EH (cell line): ENCODE results near the gene EPHA6.
A peak's percentile ranks its signal among the peaks of the same experiment; 100 is the strongest.

ENCODE experiments used
- DNase-seq: peaks from one replicate; pipeline ENCODE4 v3.0.0-alpha.2; 2015; ENCODE audit warnings: low read depth

The EPHA6 gene

DNA sequence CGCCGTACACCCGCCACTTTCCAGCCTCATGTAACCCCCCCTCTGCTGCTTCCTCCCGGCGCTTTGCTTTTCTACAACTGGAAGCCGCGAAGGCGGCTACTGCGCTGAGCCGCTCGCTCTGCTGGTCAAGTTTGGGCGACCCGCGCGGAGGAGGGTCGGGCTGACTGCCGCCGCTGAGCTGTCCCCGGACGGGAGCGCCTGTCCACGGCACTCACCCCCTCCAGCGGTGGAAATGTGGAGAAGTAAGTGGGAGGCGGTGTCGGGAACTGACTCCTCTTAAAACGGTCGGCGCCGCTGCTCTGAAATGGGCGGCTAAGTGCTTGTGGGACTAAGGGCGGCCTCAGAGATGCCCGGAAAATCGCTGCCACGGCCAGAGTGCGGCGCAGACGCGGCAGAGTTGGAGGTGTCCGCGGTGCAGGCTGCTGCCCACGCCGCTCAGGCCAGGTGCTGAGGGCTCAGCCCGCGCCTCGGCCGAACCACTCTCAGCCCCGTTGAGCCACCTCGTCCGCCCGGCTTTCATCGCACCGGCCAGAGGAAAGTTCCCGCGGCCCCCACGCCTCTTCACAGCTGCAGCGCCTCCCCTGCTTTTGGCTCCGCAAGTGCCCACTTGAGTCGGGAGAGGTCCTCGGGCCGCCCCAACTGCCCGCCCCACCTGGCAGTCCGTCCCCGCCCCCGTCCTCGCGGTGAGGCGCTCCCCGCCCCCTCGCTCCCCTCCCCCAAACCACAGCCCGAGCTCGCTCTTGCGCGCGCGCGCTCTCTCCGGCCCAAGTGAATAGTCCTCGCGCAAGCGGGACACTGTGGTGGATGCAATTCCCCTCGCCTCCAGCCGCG lies at the start of gene EPHA6:
TSS of gene EPHA6 (plus strand) at position 775 of the 831 bp plus-strand sequence.
- peak; percentile 33 for DNase-seq

DNA sequence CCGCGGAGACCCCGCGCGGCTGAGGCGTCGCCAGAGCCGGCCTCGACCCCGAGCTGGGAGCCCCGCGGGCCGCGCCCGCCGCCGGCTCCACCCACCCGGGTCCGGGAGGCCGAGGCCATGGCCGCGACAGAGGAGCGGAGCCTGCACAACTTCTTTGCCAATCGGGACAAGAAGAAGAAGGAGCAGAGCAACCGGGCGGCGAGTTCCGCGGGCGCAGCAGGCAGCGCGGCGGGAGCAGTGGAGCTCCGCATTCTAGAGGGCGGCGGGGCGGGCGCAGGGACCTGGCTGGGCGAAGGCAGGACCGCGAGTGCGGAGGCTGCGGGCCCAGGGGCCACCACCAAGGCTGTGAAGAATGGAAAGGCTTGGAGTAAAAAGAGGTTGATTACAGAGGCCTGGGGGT lies 37.6 kb upstream of the EPHA6 start:
- no peak for DNase-seq

DNA sequence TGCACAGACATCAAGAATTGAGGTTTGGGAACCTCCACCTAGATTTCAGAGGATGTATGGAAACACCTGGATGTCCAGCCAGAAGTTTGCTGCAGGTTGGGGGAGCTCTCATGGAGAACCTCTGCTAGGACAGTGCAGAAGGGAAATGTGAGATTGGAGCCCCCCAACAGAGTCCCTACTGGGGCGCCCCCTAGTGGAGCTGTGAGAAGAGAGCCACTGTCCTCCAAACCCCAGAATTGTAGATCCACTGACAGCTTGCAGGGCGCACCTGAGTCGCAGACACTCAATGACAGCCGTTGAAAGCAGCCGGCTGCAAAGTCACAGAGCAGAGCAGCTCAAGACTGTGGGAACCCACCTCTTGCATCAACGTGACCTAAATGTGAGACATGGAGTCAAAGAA lies 34.6 kb upstream of the EPHA6 start:
- no peak for DNase-seq

DNA sequence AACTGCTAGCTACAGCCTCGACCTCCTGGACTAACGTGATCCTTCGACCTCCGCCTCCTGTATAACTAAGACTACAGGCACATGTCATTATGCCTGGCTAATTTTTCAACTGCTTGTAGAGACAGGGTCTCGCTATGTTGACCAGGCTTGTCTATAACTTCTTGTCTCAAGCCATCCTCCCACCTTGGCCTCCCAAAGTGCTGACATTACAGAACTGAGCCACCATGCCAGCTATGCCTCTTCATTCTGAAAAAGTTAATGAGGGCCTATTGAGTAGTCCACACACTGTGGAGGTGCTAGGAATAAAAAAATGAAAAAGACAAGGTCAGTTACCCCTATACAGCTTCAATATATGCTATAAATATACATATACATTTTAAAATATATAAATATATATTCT lies 18.3 kb upstream of the EPHA6 start:
- DNase-seq: no peak

DNA sequence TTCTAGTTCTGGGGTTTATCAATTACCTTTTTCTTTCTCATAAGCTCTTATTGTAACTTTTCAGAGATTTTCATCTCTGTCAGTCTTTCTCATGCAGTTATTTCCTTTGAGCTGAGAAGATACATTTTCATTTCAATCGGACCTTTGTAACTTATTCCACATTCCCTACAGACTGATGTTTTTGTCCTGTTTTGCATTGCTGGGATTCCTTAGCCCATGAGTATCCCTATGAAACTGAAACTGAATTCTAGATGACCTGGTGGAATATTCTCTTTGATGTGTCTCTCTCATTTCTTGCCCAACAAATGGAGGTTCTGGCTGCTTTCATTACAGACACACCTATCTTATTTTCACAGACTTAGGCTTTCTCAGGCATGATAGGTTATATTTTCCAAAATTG lies 10.5 kb upstream of the EPHA6 start:
- DNase-seq: no peak

DNA sequence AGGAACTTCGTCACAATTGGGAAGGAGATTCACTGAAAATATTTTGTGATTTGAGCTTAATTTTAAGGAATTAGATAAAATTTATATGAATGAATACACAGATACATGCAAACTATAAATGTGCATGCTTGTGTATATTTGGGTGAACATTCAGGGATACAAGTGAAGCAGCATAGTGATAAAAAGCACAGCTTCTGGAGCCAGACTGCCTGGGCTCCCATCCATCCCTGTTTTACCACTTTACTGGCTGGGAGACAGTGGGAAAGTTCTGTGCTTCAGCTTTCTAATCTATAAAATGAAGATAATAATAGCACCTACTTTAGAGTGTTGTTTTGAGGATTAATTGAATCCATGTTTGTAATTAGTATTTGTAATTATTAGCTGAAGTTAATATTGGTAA lies 8.1 kb upstream of the EPHA6 start:
- DNase-seq: no peak

DNA sequence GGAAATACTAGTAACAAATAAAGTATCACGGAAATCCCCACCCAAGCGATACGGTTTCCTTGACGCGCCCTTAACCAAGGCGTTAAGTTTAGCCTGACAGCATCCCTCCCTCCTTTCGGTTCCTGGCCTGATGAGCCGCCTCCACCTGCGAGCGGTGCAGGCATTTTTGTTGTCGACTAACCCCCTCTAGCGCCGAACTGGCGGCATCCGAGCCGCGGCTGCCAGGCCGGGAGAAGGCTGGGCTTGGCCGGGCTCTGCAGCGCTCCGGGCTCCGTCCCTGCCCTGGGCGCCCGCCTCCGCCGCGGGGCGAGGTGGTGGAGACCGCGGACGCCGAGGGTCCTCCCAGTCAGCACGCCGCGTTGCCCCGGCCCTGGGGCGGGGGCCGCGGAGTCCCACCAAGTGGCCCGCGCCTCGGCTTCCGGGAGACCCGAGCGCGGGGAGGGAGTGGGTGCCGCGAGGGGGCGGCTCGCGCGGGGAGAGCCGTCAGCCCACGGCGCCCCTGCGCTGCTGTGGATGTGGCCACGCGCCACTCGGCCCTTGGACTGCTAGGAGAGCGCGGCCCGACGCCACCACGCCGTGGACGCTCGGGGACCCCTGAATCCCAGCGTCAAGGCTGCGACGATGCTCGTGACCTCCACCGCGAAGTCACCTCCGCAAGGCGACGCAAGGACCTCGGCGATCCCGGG lies 1.1 kb upstream of the EPHA6 start:
- DNase-seq: peak; percentile 46

DNA sequence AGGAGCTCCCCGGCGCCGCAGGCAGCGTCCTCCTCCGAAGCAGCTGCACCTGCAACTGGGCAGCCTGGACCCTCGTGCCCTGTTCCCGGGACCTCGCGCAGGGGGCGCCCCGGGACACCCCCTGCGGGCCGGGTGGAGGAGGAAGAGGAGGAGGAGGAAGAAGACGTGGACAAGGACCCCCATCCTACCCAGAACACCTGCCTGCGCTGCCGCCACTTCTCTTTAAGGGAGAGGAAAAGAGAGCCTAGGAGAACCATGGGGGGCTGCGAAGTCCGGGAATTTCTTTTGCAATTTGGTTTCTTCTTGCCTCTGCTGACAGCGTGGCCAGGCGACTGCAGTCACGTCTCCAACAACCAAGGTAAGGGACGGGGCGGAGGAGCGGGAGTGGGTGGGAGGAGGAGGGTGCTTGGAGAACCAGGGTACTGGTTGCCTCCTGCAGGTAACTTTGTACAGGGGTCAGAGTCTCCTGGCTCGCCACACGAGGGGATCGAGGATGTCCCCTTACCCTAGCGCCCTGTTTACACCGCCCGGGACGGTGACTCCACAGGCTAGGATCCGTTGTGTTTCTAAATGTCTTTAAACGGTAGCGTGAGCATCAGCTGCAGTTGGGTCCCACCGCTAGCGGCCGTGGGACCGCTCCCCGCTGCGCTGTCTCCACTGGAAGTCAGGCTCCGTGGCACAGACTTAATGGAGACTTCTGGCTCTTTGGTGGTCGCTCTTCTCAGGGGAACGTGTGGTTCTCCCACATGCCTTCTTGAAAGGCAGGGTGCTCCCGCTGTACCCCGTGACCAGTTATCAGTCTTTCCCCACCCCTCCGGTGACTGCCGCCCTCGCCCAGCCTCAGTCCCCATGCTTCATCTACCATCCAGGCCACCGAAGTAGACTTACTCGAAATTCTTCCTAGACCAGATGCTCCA lies 515 bp downstream of the EPHA6 start:
- DNase-seq: no peak

DNA sequence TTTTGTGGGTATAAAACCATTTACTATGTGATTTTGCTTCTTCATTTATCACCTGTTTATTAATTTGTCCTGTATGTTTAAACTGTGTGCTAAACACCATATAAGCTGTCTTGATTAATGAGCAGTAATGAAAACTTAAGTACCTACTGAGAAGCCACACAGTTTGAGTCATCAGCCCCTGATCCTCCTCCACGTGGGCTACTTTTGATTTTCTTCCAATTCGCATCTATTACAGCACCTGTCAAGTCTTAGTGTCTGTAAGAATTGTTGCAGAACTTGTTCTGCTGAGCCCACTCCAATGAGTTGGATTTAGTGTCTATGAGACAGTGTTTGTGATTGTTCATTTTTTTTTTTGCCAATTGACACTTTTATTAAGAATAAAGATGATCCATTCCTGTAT lies 16.8 kb downstream of the EPHA6 start:
- no peak for DNase-seq

DNA sequence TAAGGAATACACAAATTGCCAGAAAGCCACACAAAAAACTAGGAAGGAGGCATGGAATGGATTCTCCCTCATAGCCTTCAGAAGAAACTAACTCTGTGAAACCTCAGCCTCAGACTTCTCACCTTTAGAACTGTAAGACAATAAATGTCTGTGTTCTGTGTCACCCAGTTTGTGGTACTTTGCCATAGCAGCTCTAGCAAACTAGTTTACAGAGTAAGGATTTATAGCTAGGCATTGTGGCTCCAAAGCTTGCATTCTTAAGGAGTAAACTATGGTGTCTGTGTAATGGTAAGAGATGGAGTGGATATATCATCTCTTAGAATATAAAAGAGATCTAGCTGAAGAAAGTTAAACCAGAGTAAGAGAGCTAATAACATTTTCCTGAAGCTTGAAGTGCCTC lies 18.9 kb downstream of the EPHA6 start:
- no peak for DNase-seq

DNA sequence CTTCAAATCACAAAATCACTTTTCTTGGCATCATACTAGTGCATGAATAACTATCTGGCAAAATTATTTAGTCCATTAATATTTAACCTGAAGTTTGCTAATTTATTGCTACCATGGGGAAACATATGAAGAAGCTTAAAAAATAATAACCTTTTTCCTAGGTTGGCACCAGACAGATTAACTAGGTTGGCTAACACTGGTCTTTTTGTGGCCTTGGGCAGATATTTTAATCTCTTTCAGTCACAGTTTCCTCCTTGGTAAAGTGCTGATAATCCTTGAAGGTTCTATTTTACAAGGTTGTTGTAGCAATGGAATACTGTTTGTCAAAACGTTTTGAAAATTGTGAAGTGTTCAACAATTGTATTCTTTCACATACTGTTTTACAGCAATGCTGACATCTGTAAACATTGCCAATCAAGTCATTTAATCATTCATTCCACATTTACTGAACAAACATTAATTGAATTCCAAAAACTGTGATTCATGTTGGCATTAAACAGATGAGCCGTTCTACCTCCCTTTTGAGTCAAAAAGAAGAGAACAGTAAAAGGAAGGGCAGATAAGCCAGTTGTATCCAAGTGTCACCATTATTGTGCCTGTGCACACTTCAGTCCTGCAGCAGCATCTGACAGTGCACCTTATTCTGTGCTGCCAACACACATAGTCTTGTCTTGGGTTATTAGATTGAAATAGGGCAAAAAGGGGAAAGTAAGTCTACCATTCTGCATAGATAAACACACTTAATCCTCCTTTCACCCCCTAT lies 21.9 kb downstream of the EPHA6 start:
- DNase-seq: no peak

DNA sequence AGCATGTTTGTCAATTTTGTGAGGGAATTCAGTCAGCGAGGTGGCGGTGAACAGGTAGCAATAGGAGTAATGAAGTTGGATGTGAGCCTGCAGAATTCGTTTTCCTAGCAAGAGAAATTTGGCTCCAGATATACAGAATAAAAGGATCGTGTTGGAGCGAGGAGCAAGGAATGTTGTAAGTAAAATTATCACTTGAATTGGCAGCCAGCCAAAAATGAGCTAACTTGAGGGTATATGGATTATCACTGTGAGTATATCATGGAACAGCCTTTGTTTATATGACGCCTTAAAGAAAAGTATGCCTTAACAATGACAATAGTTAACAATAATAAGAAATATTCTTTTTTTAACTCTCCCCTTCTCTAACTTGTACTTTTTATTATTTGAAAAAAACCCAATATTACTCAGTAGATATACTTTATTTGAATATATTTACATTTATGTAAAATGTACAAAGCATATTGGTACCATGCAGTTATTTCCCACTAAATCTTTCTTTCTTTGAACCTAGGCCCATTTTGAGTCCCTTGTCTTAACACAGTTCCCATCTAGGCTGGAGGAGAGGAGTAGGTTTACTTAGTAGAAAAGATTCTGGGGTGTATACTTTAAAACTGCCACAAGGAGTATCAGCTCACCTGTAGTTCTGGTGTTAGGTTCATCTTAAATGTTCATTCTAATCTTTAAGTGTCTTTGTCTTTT lies 29.3 kb downstream of the EPHA6 start:
- DNase-seq: no peak

DNA sequence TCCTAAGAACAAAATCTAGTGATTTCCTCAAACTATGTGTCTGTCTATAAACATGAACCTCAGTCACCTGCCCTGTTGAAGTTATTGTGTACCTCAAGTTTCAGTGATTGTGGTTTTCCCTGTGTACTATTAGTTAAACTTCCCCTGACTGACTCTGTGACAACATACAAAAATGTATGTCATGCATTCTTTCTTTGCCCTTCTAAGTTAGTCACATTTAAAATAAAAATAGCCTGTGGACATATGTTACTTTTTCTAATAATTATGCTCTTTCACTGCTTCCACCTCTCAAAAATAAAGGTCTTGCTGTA lies 29.8 kb downstream of the EPHA6 start:
- no peak for DNase-seq

DNA sequence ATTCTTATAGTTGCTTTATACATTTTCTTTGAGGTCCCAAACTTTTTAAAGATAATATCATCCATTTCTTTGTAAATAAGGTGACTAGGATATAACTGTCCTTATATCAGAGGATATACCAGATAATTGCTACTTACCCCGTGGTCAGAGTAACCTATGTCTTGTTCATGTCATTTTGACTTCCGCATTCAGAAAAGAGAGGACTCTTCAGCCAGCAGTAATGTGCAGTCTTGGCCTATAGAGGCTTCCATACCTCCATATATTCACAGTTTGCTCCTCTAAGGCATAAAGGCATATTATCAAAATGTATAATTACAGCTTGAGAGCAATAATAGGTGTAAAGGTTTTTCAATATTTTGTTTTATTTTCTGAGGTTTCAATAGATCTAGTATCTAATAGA lies 38.5 kb downstream of the EPHA6 start:
- no peak for DNase-seq

DNA sequence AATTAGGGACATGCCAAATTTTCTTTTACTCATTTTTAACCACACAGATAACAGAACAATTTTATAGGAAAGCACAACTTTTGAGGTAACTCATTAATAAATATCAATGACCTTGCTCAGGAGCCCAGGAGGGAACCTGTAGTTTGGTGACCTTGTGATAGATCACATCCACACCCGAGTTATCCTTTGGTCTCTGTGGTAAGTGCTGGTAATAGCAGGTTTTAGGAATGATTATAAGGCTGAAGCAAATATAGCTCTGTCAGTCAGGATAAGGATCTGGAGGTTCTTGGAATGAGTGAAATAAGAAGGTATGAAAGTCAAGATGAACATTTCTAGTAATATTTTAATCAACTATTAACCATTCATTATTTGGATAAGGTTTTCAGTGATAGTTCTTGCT lies 46.5 kb downstream of the EPHA6 start:
- DNase-seq: no peak

DNA sequence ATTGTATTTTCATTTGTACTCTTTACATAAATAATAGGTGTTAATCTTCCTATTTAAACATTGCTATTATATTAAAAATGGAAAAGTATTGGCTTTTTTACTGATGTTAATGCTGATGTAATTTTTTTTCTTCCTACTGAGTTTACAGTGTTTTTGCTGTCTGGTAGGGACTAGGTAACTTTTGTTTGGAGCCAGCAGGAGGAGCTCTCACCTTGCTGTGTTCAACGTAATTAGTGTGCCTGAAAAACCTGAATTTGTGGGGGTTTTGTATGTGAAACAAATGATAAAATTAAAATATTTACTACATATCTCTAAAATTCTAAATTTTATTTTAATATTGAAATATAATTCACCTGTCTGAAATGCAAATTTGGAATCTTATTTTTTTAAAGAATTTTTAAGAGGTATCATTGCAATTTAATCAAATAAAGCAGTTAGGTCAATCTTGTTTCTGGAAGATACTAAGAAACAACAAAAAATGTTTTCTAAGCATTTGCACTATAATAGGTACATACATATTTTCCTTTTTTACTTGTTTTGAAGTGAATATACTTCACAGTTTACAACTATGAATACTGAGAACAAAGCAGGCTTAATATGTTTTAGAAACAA lies 48.8 kb downstream of the EPHA6 start:
- DNase-seq: peak; percentile 1

DNA sequence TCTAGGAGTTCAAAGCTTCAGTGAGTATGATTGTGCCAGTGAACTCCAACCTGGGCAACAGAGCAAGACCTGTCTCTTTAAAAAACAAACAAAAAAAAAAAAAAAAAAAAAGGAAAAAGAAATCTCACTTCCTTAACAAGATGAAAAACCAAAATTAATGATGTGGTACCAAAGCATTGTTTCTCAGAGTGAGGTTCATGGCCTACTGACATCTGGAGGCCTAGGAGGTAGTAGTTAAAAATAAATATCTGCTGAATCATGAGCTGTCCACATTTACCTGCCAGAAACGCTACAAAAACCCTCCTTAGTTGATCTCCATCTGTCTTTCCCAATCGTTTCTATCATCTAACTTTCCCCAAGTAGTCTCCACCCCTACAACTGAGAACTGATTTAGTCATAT lies 51.2 kb downstream of the EPHA6 start:
- no peak for DNase-seq

DNA sequence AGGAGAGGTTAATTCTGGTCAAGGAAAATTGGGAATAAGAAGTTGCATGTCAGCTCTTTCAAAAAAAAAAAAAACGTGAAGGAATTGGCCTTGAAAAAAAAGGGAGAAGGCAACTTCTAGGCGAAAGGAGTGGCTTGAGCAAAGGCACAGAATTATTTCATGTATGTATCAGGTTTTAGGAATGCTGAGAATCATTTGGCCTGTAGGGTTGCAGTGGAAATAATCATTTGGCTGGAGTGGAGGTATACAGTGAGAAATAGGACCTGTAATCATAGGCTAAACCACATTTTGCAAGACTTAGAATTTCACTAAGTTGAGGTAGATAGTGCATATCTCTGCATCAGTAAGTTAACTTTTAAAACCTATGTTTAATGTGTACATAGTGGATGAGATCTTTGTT lies 54.9 kb downstream of the EPHA6 start:
- DNase-seq: no peak

DNA sequence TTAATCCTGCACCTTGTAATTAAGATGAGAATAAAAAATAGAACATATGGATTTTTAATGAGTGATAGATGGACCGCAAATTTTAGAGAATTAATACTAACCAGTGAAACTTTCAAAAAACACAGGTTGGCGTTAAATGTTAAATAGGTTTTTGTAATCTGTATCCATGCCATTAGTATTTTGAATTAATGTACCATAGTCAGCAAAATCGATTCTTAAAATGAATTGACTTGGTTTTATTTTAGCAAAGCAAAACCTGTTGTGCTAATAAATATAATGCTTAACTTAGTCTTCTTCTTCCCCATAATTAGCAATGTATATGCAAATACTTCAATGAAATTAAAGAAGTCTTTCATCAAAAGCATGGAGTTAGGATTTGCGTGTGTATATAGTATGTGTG lies 63.1 kb downstream of the EPHA6 start:
- no peak for DNase-seq

DNA sequence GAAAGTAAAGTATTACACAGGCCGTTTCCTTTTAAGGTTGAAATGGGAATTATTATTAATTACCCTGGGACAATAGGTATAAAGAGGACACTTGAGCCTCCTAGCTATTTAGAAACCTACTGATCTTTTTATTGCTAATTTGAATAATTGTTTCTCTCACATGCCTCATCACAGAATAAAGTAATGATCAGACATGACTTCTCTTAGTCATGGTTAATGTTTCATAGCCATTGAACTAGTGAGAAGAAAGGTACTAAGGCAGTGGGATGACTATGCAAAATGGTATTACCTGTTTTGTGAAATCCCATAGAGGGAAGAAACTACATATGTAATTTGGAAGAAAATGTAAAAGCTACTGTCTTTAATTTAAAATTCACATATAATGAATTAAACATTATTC lies 85.6 kb downstream of the EPHA6 start:
- no peak for DNase-seq

DNA sequence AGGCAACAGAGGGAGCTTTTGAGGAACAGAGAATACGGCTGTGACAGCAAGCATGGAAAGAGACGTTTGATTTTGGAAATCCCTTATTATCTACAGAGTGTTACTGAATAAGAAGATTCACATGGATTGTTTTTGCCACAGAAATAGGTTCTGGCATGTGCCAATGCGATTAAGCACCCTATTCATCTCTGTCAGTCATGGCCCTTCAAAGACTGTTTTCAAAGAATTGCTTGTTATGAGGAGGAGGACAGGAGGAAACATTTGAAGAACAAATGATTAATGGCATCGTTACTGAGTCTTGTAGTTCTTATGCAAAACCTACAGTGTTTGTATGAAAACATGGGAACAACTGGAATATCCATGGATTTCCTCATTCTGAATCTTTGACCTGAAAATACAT lies 86.2 kb downstream of the EPHA6 start:
- DNase-seq: no peak
